H1 (cell line): Measurements from ENCODE around the gene PLCL2. TPM values are rescaled to one million over a fixed set of nuclear protein-coding genes. Genes with fewer than 3 reads are reported as not detected.

ENCODE experiments used
- CTCF ChIA-PET: fragments of 300-600 bp; sonication (Branson Sonifier 250); formaldehyde crosslinking; loops from one replicate; lab custom pipeline; 2021; ENCODE audit not compliant: partially characterized antibody; lab: Charles Lee
- POLR2A ChIA-PET: fragments of 300-600 bp; sonication (Branson Sonifier 250); formaldehyde crosslinking; loops from one replicate; lab custom pipeline; 2021; ENCODE audit warnings: inconsistent platforms; ENCODE audit not compliant: partially characterized antibody; lab: Charles Lee
- DNase-seq, 2 experiments: peaks; one replicate each; pipeline versions ENCODE4 v3.0.0 to v3.0.0-alpha.2; 2010 to 2022; ENCODE audit warnings: low spot score in 2 of 2, low read depth in 1 of 2, mixed read lengths in 1 of 2
- FAIRE-seq: peaks from 2 replicates; lab custom pipeline; 2011; peaks lifted over from hg19 to GRCh38; lab: Jason Lieb, UNC
- H2AFZ ChIP-seq: 2 replicates; pipeline ENCODE4 v1.8.1; 2012; ENCODE audit warnings: low read length, inconsistent platforms
- H2AK5ac ChIP-seq: 2 replicates; pipeline ENCODE4 v1.6.1; 2013; ENCODE audit warnings: low read depth, low read length
- H2BK120ac ChIP-seq: replicated peaks from 2 replicates; pipeline ENCODE3; 2013; ENCODE audit warnings: low read depth, low read length, inconsistent platforms
- H2BK12ac ChIP-seq: 2 replicates; pipeline ENCODE4 v1.6.1; 2013; ENCODE audit warnings: low read depth, low read length
- H2BK15ac ChIP-seq: 2 replicates; pipeline ENCODE4 v1.6.1; 2013; ENCODE audit warnings: low read length
- H2BK20ac ChIP-seq: 2 replicates; pipeline ENCODE4 v1.6.1; 2013; ENCODE audit warnings: low read length
- H2BK5ac ChIP-seq: 2 replicates; pipeline ENCODE4 v1.6.1; 2013; ENCODE audit warnings: low read depth, low read length
- H3K14ac ChIP-seq: 2 replicates; pipeline ENCODE4 v1.6.1; 2013; ENCODE audit warnings: inconsistent platforms; ENCODE audit not compliant: insufficient read length
- H3K18ac ChIP-seq: 2 replicates; pipeline ENCODE4 v1.6.1; 2013; ENCODE audit warnings: low read length; ENCODE audit errors: extremely low read depth
- H3K23ac ChIP-seq: 2 replicates; pipeline ENCODE4 v1.6.1; 2013; ENCODE audit warnings: inconsistent platforms; ENCODE audit not compliant: insufficient read length
- H3K23me2 ChIP-seq: 2 replicates; pipeline ENCODE4 v1.6.1; 2013; ENCODE audit warnings: low read depth, low read length
- H3K27ac ChIP-seq: 2 replicates; pipeline ENCODE4 v1.6.1; 2011; ENCODE audit warnings: low read depth, low read length, inconsistent platforms
- H3K27me3 ChIP-seq, 4 experiments: replicated peaks in 1 of 4; 1 replicate in 1 of 4; 2 replicates in 3 of 4; pipeline versions ENCODE4 v1.6.1 to v1.8.1; 2011 to 2013; ENCODE audit warnings: low read length in 3 of 4, mild to moderate bottlenecking in 3 of 4, inconsistent platforms in 2 of 4, mixed read lengths in 2 of 4, moderate library complexity in 1 of 4; ENCODE audit not compliant: control insufficient read depth in 3 of 4, insufficient read depth in 3 of 4; ENCODE audit errors: extremely low read depth in 1 of 4
- H3K36me3 ChIP-seq, 4 experiments: 2 replicates each; pipeline versions ENCODE4 v1.6.1 to v1.8.1; 2011 to 2013; ENCODE audit warnings: mild to moderate bottlenecking in 4 of 4, low read length in 3 of 4, moderate library complexity in 2 of 4, control low read depth in 1 of 4, inconsistent platforms in 1 of 4; ENCODE audit not compliant: insufficient read depth in 4 of 4, control insufficient read depth in 2 of 4
- H3K4ac ChIP-seq: replicated peaks from 2 replicates; pipeline ENCODE3; 2013; ENCODE audit warnings: low read length, low read depth, mixed read lengths, inconsistent platforms; ENCODE audit not compliant: insufficient read length
- H3K4me1 ChIP-seq, 4 experiments: replicated peaks in 1 of 4; 1 replicate in 1 of 4; 2 replicates in 3 of 4; pipeline versions ENCODE4 v1.6.1 to v1.8.1; 2011 to 2013; ENCODE audit warnings: low read length in 3 of 4, inconsistent platforms in 2 of 4, mixed read lengths in 1 of 4; ENCODE audit not compliant: insufficient read depth in 4 of 4, control insufficient read depth in 3 of 4
- H3K4me2 ChIP-seq, 2 experiments: 2 replicates each; pipeline versions ENCODE4 v1.6.1 to v1.8.1; 2011 to 2013; ENCODE audit warnings: low read depth in 2 of 2, low read length in 2 of 2, control low read depth in 1 of 2, inconsistent platforms in 1 of 2, mild to moderate bottlenecking in 1 of 2; ENCODE audit not compliant: insufficient read depth in 1 of 2
- H3K4me3 ChIP-seq, 4 experiments: fragments of 200-600, 300-600 bp in 1 of 4; sonication (generic), shearing (Covaris generic), sonication (Bioruptor Twin) in 1 of 4; 2 replicates each; pipeline versions ENCODE4 v1.5.1 to v1.8.1; 2011 to 2016; ENCODE audit warnings: low read length in 4 of 4, low read depth in 3 of 4, control low read depth in 2 of 4, inconsistent platforms in 2 of 4, mild to moderate bottlenecking in 2 of 4, mixed read lengths in 1 of 4, moderate library complexity in 1 of 4; ENCODE audit not compliant: insufficient read depth in 2 of 4; ENCODE audit errors: extremely low read depth in 1 of 4
- H3K56ac ChIP-seq: replicated peaks from 2 replicates; pipeline ENCODE3; 2013; ENCODE audit warnings: low read depth, mild to moderate bottlenecking, mixed read lengths, low read length, inconsistent platforms; ENCODE audit not compliant: insufficient read length
- H3K79me1 ChIP-seq: 2 replicates; pipeline ENCODE4 v1.6.1; 2013; ENCODE audit warnings: low read depth, low read length, control low read depth
- H3K79me2 ChIP-seq, 2 experiments: 2 replicates each; pipeline versions ENCODE4 v1.6.1 to v1.8.1; 2012 to 2013; ENCODE audit warnings: low read length in 2 of 2, mild to moderate bottlenecking in 2 of 2, inconsistent platforms in 1 of 2; ENCODE audit not compliant: insufficient read depth in 2 of 2, control insufficient read depth in 1 of 2
- H3K9ac ChIP-seq, 4 experiments: replicated peaks in 1 of 4; 1 replicate in 1 of 4; 2 replicates in 3 of 4; pipeline versions ENCODE4 v1.6.1 to v1.8.1; 2011 to 2013; ENCODE audit warnings: low read depth in 3 of 4, low read length in 3 of 4, control low read depth in 2 of 4, mild to moderate bottlenecking in 2 of 4, moderate library complexity in 2 of 4, inconsistent platforms in 1 of 4; ENCODE audit errors: extremely low read depth in 1 of 4
- H3K9me3 ChIP-seq, 2 experiments: 2 replicates each; pipeline versions ENCODE4 v1.6.1 to v1.8.1; 2012 to 2013; ENCODE audit warnings: mild to moderate bottlenecking in 2 of 2, moderate library complexity in 2 of 2, control low read depth in 1 of 2, inconsistent platforms in 1 of 2, low read depth in 1 of 2, low read length in 1 of 2, mixed read lengths in 1 of 2; ENCODE audit not compliant: insufficient read depth in 2 of 2
- H4K20me1 ChIP-seq, 2 experiments: replicated peaks in 1 of 2; 2 replicates each; pipeline versions ENCODE3 to v1.8.1; 2011 to 2013; ENCODE audit warnings: inconsistent platforms in 2 of 2, low read length in 2 of 2, mild to moderate bottlenecking in 1 of 2; ENCODE audit not compliant: insufficient read depth in 2 of 2, control insufficient read depth in 1 of 2
- H4K5ac ChIP-seq: 2 replicates; pipeline ENCODE4 v1.6.1; 2013; ENCODE audit warnings: low read length, low read depth, mixed read lengths, inconsistent platforms; ENCODE audit not compliant: insufficient read length
- H4K8ac ChIP-seq: 2 replicates; pipeline ENCODE4 v1.8.0; 2013; ENCODE audit warnings: mild to moderate bottlenecking, moderate library complexity, low read length, inconsistent platforms; ENCODE audit not compliant: insufficient read depth; ENCODE audit errors: extremely low read depth
- H4K91ac ChIP-seq: replicated peaks from 2 replicates; pipeline ENCODE3; 2013; ENCODE audit warnings: low read length, mixed read lengths, inconsistent platforms; ENCODE audit not compliant: insufficient read length
- TEAD4 ChIP-seq: IDR thresholded peaks from 2 replicates; pipeline ENCODE4 v1.6.1; 2012; ENCODE audit warnings: low read depth, low read length, inconsistent platforms, mixed read lengths
- WGBS, 2 experiments: shearing (Covaris generic) in 1 of 2; methylation state at CpG; one replicate each; pipeline versions ENCODE4 v1.1.6 to v1.1.7; 2013 to 2015; ENCODE audit warnings: low lambda C conversion rate in 2 of 2, mixed read lengths in 2 of 2, inconsistent platforms in 1 of 2, low coverage in 1 of 2, missing lambda C conversion rate in 1 of 2; ENCODE audit not compliant: insufficient replicate concordance in 2 of 2, insufficient coverage in 1 of 2, insufficient read length in 1 of 2; ENCODE audit errors: extremely low coverage in 1 of 2, missing lambda C conversion rate in 1 of 2; 5-methylcytosine and 5-hydroxymethylcytosine counted together
- polyA plus RNA-seq, 7 experiments: library from polyadenylated mRNA; depleted of rRNA in 3 of 7; stranded (reverse) in 5 of 7; unstranded in 2 of 7; fragments of >200 nt in 5 of 7; fragments of 200-250 nt in 2 of 7; gene quantifications; 1 replicate in 5 of 7; 2 replicates in 1 of 7; 4 replicates in 1 of 7; pipeline versions ENCODE4 v1.2.1 to v1.2.3, GENCODE V29; 2011 to 2013; ENCODE audit warnings: missing spikeins in 2 of 7, mixed read lengths in 2 of 7
- total RNA-seq: library from RNA; stranded (reverse); fragmentation: NEBNext Ultra II Directional; extraction: Animal tissue kit (Norgen Biotek cat#: 25700); gene quantifications from 2 replicates; pipeline ENCODE4 v1.2.1, GENCODE V29; 2021

PLCL2 gene
- total and polyA plus RNA-seq, 2 of the 8 experiments (the other 6 are each of a cell fraction or from before 2014, with no cell fraction given), result 3.5 to 6.8 TPM

- Histone ChIP-seq H3K4me1 (peaks cover 1 to 9% (median 4%) of the 10 kb centered on the region in 4 experiments; a peak in 6 of 7 replicates), H2BK15ac (no peak overlapping the region), H4K5ac (no peak overlapping the region), H3K23me2 (peaks cover 8% of the 10 kb centered on the region; the same call in 1 of the 2 replicates), H2AK5ac (no peak overlapping the region), H3K27ac (no peak overlapping the region), H3K18ac (no peak overlapping the region), H3K9me3 (no peaks in the 10 kb centered on the region), H4K20me1 (no peaks in the 10 kb centered on the region), H3K14ac (no peak overlapping the region), H4K8ac (no peak overlapping the region), H4K91ac (no peak overlapping the region), H3K27me3 (peaks cover 0 to 6% (median 2%) of the 10 kb centered on the region in 4 experiments; a peak in 2 of 7 replicates), H3K36me3 (no peaks in the 10 kb centered on the region; a peak in 1 of 8 replicates), H2BK12ac (no peak overlapping the region), H3K4ac (no peak overlapping the region), H3K4me2 (no peak overlapping the region; a peak in 1 of 4 replicates), H2BK120ac (no peak overlapping the region), H3K79me1 (no peaks in the 10 kb centered on the region), H2AFZ (no peak overlapping the region), H3K79me2 (peaks cover 0 to 58% of the 10 kb centered on the region in 2 experiments; a peak in 3 of 4 replicates), H2BK5ac (no peak overlapping the region), H3K23ac (no peak overlapping the region), H3K56ac (no peak overlapping the region), H3K9ac (no peak overlapping the region), H3K4me3 (no peak overlapping the region), H2BK20ac (no peak overlapping the region)
- ChIA-PET CTCF (interaction anchor here (0.8 to 2.6 kb wide), 3 partner anchors 15 to 86 kb away, joined by 3 to 6 read pairs (median 4); no protein-coding TSS in a partner anchor), POLR2A (interaction anchor here (1.1 kb wide), 1 partner anchor 16 kb away, joined by 3 read pairs; no protein-coding TSS in a partner anchor)
- DNase-seq (no peak), FAIRE-seq (no peak)
- TF ChIP-seq TEAD4, result no peak
- 87% methylated on average over 9 of the region's 9 CpGs; no CpG with 5 or more reads in 1 of the 2 experiments for WGBS, 2 experiments
These were observed 4.2 kb downstream of the PLCL2 start for GRCh38 chr3:16888785-16889607.
